HG02852 (cell line): ENCODE measurements around the gene NFKB1.
"Not testable (repeated sequence)": the region's sequence is repeated elsewhere in the genome, so short reads cannot be mapped to it uniquely, and the experiment has no call there.

Source experiments
- ATAC-seq: cut with Tn5 transposase; IDR thresholded peaks from one replicate; pipeline ENCODE4 v1.9.1; 2021; ENCODE audit warnings: mild to moderate bottlenecking, moderate library complexity; ENCODE audit not compliant: unreplicated experiment

The NFKB1 gene

GRCh38 chr4:102564399-102565059 is 63.4 kb downstream of the NFKB1 start:
- ATAC-seq: peak; percentile 85

GRCh38 chr4:102565696-102566095 is 64.5 kb downstream of the NFKB1 start:
- no peak for ATAC-seq

GRCh38 chr4:102566426-102566825 is 65.3 kb downstream of the NFKB1 start:
- ATAC-seq: no peak

- ATAC-seq: no peak
Measured at GRCh38 chr4:102567427-102567826, 66.3 kb downstream of the NFKB1 start.

- no peak for ATAC-seq
Measured at GRCh38 chr4:102569200-102569599, 68.0 kb downstream of the NFKB1 start.

GRCh38 chr4:102570211-102570610 is 69.1 kb downstream of the NFKB1 start:
- not testable (repeated sequence) for ATAC-seq

- no peak for ATAC-seq
Measured at GRCh38 chr4:102572452-102572851, 71.3 kb downstream of the NFKB1 start.

- ATAC-seq: no peak
Measured at GRCh38 chr4:102574317-102574716, 73.2 kb downstream of the NFKB1 start.

- no peak for ATAC-seq
Measured at GRCh38 chr4:102575369-102576129, 74.4 kb downstream of the NFKB1 start.

GRCh38 chr4:102578270-102578669 is 77.1 kb downstream of the NFKB1 start:
- no peak for ATAC-seq

GRCh38 chr4:102578819-102579218 is 77.7 kb downstream of the NFKB1 start:
- no peak for ATAC-seq

- ATAC-seq: no peak
Measured at GRCh38 chr4:102579794-102580462, 78.8 kb downstream of the NFKB1 start.

- no peak for ATAC-seq
Measured at GRCh38 chr4:102580463-102580842, 79.3 kb downstream of the NFKB1 start.

- no peak for ATAC-seq
Measured at GRCh38 chr4:102584091-102584490, 82.9 kb downstream of the NFKB1 start.

GRCh38 chr4:102585329-102585728 is 84.2 kb downstream of the NFKB1 start:
- ATAC-seq: no peak

- peak; percentile 51 for ATAC-seq
Measured at GRCh38 chr4:102586002-102586643, 85.0 kb downstream of the NFKB1 start.

- peak; percentile 37 for ATAC-seq
Measured at GRCh38 chr4:102586644-102587021, 85.5 kb downstream of the NFKB1 start.

GRCh38 chr4:102589743-102590142 is 88.6 kb downstream of the NFKB1 start:
- ATAC-seq: no peak

- ATAC-seq: no peak
Measured at GRCh38 chr4:102592256-102592655, 91.1 kb downstream of the NFKB1 start.

GRCh38 chr4:102593147-102593546 is 92.0 kb downstream of the NFKB1 start:
- no peak for ATAC-seq

- ATAC-seq: no peak
Measured at GRCh38 chr4:102594000-102594399, 92.8 kb downstream of the NFKB1 start.
